Measurements from ENCODE around the gene ACTN3.

GRCh38 chr11:66609721-66610617, 63.3 kb downstream of the ACTN3 start:
- TF ChIP-seq CTCF (conservative IDR thresholded peaks at IDR 0.05; ENCODE audit: low read length) (no peak), EZH2phosphoT487 (IDR thresholded peaks at IDR 0.05; ENCODE audit: borderline replicate concordance) (no peak)
